ENCODE data around the gene ABCA10.

Gene ABCA10

DNA sequence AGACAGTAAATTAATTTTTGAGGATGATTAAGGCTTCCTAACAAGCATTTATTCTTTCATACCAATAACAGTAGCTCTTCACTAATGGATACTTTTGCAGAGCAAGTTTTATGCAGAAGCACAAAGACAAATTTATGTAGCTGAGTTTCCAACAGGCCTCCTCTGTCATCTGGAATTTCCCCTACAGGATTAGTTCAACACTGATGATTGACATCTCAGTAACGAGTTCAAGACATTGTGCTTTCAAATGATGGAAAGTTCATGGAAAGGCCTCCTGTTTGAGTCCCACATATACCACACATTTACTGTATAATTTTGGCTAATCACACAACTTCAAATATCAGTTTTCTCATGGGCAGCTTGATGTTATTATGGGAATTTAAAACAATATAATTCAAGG lies 40.6 kb downstream of the ABCA10 start:
- H3K4me3 ChIP-seq (ENCODE audit: low read depth, low read length): no peak overlapping the region
- TF ChIP-seq, protein P1, sequence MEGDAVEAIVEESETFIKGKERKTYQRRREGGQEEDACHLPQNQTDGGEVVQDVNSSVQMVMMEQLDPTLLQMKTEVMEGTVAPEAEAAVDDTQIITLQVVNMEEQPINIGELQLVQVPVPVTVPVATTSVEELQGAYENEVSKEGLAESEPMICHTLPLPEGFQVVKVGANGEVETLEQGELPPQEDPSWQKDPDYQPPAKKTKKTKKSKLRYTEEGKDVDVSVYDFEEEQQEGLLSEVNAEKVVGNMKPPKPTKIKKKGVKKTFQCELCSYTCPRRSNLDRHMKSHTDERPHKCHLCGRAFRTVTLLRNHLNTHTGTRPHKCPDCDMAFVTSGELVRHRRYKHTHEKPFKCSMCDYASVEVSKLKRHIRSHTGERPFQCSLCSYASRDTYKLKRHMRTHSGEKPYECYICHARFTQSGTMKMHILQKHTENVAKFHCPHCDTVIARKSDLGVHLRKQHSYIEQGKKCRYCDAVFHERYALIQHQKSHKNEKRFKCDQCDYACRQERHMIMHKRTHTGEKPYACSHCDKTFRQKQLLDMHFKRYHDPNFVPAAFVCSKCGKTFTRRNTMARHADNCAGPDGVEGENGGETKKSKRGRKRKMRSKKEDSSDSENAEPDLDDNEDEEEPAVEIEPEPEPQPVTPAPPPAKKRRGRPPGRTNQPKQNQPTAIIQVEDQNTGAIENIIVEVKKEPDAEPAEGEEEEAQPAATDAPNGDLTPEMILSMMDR (IDR thresholded peaks at IDR 0.05; ENCODE audit: borderline replicate concordance, insufficient read depth, low read depth, low read length): no peak

GRCh38 chr17:69187294-69187693 lies 41.3 kb downstream of the ABCA10 start:
- no peak overlapping the region for H3K4me3 ChIP-seq (ENCODE audit: low read depth, low read length)
- TF ChIP-seq, protein P1 (IDR thresholded peaks at IDR 0.05; ENCODE audit: borderline replicate concordance, insufficient read depth, low read depth, low read length): no peak

- TF ChIP-seq, protein P1 (IDR thresholded peaks at IDR 0.05; ENCODE audit: borderline replicate concordance, insufficient read depth, low read depth, low read length): no peak
Observed at GRCh38 chr17:69179227-69179952, 49.2 kb downstream of the ABCA10 start.

GRCh38 chr17:69176457-69176795 lies 52.2 kb downstream of the ABCA10 start:
- TF ChIP-seq, protein P1 (IDR thresholded peaks at IDR 0.05; ENCODE audit: borderline replicate concordance, insufficient read depth, low read depth, low read length): no peak
- H3K4me3 ChIP-seq (ENCODE audit: low read depth, low read length): no peak overlapping the region

More at GRCh38 chr17:69179227-69179952, 49.2 kb downstream of the ABCA10 start:
- no peak overlapping the region for H3K4me3 ChIP-seq (ENCODE audit: low read depth, low read length)

- no peak overlapping the region for H3K4me3 ChIP-seq (ENCODE audit: low read depth, low read length)
- TF ChIP-seq, protein P1 (IDR thresholded peaks at IDR 0.05; ENCODE audit: borderline replicate concordance, insufficient read depth, low read depth, low read length): no peak
Observed at GRCh38 chr17:69175625-69176456, 52.8 kb downstream of the ABCA10 start.

DNA sequence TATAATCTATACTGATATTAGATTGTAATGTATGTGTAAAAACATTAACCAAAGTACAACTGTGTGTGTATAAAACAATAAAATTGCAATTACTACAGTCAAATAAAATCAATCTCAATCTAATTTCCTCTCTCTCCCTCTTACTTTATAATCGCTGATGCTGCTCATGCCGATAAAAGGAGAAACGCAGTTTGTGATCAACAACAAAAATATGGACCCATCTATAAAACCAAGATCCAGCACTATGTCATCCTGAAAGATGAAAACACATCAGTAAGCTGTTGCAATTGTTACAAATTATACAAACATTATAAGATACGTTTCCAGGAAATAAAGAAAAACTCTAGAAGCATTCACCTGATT lies 53.4 kb downstream of the ABCA10 start:
- TF ChIP-seq, protein P1 (IDR thresholded peaks at IDR 0.05; ENCODE audit: borderline replicate concordance, insufficient read depth, low read depth, low read length): no peak
- H3K4me3 ChIP-seq (ENCODE audit: low read depth, low read length): no peak overlapping the region

GRCh38 chr17:69173118-69173517 lies 55.5 kb downstream of the ABCA10 start:
- TF ChIP-seq, protein P1 (IDR thresholded peaks at IDR 0.05; ENCODE audit: borderline replicate concordance, insufficient read depth, low read depth, low read length): no peak
- H3K4me3 ChIP-seq (ENCODE audit: low read depth, low read length): no peak overlapping the region

Measured in GM12875 (cell line).